GM23338 (cell line): ENCODE measurements around the gene SEMA5A. TPM values are rescaled to one million over a fixed set of nuclear protein-coding genes. Genes with fewer than 3 reads are reported as not detected.

ENCODE experiments used
- ATAC-seq: fragments of 200-7000 bp; cut with Tn5 transposase; 3 replicates; pipeline ENCODE4 v1.9.1; 2020
- DNase-seq: peaks from one replicate; pipeline ENCODE4 v3.0.0-alpha.2; 2015; ENCODE audit warnings: low spot score
- H2AFZ ChIP-seq: fragments of 200-600 bp; sonication (generic); 2 replicates; pipeline ENCODE4 v1.8.0; 2016; ENCODE audit warnings: antibody characterized with exemption, mild to moderate bottlenecking, moderate library complexity
- H3F3A ChIP-seq: fragments of 200-600 bp; sonication (generic); replicated peaks from 2 replicates; pipeline ENCODE4 v1.8.0; 2017; ENCODE audit warnings: antibody characterized with exemption, mixed run types, low read depth
- H3K27ac ChIP-seq: fragments of 200-600 bp; sonication (generic); 2 replicates; pipeline ENCODE4 v1.6.1; 2016; ENCODE audit warnings: low read depth
- H3K27me3 ChIP-seq: fragments of 200-600 bp; sonication (generic); 2 replicates; pipeline ENCODE4 v1.8.0; 2016; ENCODE audit warnings: mild to moderate bottlenecking, mixed run types, moderate library complexity; ENCODE audit not compliant: insufficient read depth
- H3K36me3 ChIP-seq: fragments of 200-600 bp; sonication (generic); 2 replicates; pipeline ENCODE4 v1.8.0; 2016; ENCODE audit warnings: mild to moderate bottlenecking; ENCODE audit not compliant: insufficient read depth
- H3K4me1 ChIP-seq: fragments of 200-600 bp; sonication (generic); 2 replicates; pipeline ENCODE4 v1.8.0; 2016; ENCODE audit warnings: mild to moderate bottlenecking, moderate library complexity; ENCODE audit not compliant: insufficient read depth
- H3K4me2 ChIP-seq: fragments of 200-600 bp; sonication (generic); 2 replicates; pipeline ENCODE4 v1.7.1; 2017; ENCODE audit warnings: mixed run types
- H3K4me3 ChIP-seq: fragments of 200-600 bp; sonication (generic); 2 replicates; pipeline ENCODE4 v1.6.1; 2016; ENCODE audit warnings: mixed run types
- H3K79me2 ChIP-seq: fragments of 200-600 bp; sonication (generic); replicated peaks from 2 replicates; pipeline ENCODE4 v1.8.0; 2017; ENCODE audit warnings: mild to moderate bottlenecking; ENCODE audit not compliant: insufficient read depth
- H3K9me2 ChIP-seq: fragments of 200-600 bp; sonication (generic); 2 replicates; pipeline ENCODE4 v1.8.0; 2017; ENCODE audit not compliant: insufficient read depth
- H4K20me1 ChIP-seq: fragments of 200-600 bp; sonication (generic); replicated peaks from 2 replicates; pipeline ENCODE4 v1.8.0; 2017; ENCODE audit warnings: mild to moderate bottlenecking; ENCODE audit not compliant: insufficient read depth
- H3K27ac Mint-ChIP-seq: 2 replicates; pipeline ENCODE4 v1.8.0; 2020; ENCODE audit warnings: inconsistent platforms, mild to moderate bottlenecking, moderate library complexity, mixed read lengths
- H3K27me3 Mint-ChIP-seq: 3 replicates; pipeline ENCODE4 v1.8.0; 2022; ENCODE audit warnings: low read depth, mild to moderate bottlenecking, moderate library complexity, mixed read lengths, inconsistent platforms; ENCODE audit not compliant: insufficient read depth, poor library complexity
- H3K36me3 Mint-ChIP-seq: 3 replicates; pipeline ENCODE4 v1.8.0; 2021; ENCODE audit warnings: low read depth, mild to moderate bottlenecking, inconsistent platforms, moderate library complexity, mixed read lengths
- H3K4me1 Mint-ChIP-seq: 3 replicates; pipeline ENCODE4 v1.8.0; 2020; ENCODE audit warnings: mild to moderate bottlenecking, inconsistent platforms, mixed read lengths
- H3K4me3 Mint-ChIP-seq: 3 replicates; pipeline ENCODE4 v1.8.0; 2021; ENCODE audit warnings: moderate library complexity, mild to moderate bottlenecking, inconsistent platforms, mixed read lengths
- H3K9me3 Mint-ChIP-seq: 3 replicates; pipeline ENCODE4 v1.8.0; 2020; ENCODE audit warnings: moderate library complexity, mild to moderate bottlenecking, inconsistent platforms, mixed read lengths
- CREB1 ChIP-seq: fragments of 250-450 bp; sonication (Bioruptor Pico); IDR thresholded peaks from 2 replicates; pipeline ENCODE4 v1.5.0; 2020; ENCODE audit warnings: low read depth, mild to moderate bottlenecking, moderate library complexity
- CTCF ChIP-seq, 2 experiments: fragments of 200-600 bp in 1 of 2; sonication (generic) in 1 of 2; conservative IDR thresholded peaks; 2 replicates each; pipeline versions ENCODE4 v1.5.1 to v1.6.1; 2016 to 2017; ENCODE audit warnings: antibody characterized with exemption in 2 of 2, low read depth in 2 of 2, mild to moderate bottlenecking in 2 of 2, moderate library complexity in 1 of 2
- ETS1 ChIP-seq: IDR thresholded peaks from 2 replicates; pipeline ENCODE4 v1.6.1; 2016; ENCODE audit warnings: antibody characterized with exemption
- EZH2 ChIP-seq: fragments of 200-600 bp; sonication (generic); IDR thresholded peaks from one replicate; pipeline ENCODE4 v1.8.0; 2017; ENCODE audit warnings: antibody characterized with exemption, mild to moderate bottlenecking, low read depth; ENCODE audit not compliant: unreplicated experiment
- EZH2phosphoT487 ChIP-seq: fragments of 200-600 bp; sonication (generic); IDR thresholded peaks from one replicate; pipeline ENCODE4 v1.8.1; 2018; ENCODE audit warnings: antibody characterized with exemption; ENCODE audit not compliant: unreplicated experiment
- JUNB ChIP-seq: IDR thresholded peaks from one replicate; pipeline ENCODE4 v1.6.1; 2016; ENCODE audit warnings: antibody characterized with exemption; ENCODE audit not compliant: unreplicated experiment
- NANOG ChIP-seq: IDR thresholded peaks from 2 replicates; pipeline ENCODE4 v1.6.1; 2016; ENCODE audit warnings: antibody characterized with exemption, borderline replicate concordance
- POLR2AphosphoS5 ChIP-seq: IDR thresholded peaks from 2 replicates; pipeline ENCODE4 v1.6.1; 2016; ENCODE audit warnings: antibody characterized with exemption, low read depth
- REST ChIP-seq: IDR thresholded peaks from one replicate; pipeline ENCODE4 v1.6.1; 2018; ENCODE audit warnings: antibody characterized with exemption; ENCODE audit not compliant: unreplicated experiment
- STAT1 ChIP-seq: IDR thresholded peaks from one replicate; pipeline ENCODE4 v1.6.1; 2016; ENCODE audit warnings: antibody characterized with exemption; ENCODE audit not compliant: unreplicated experiment
- ZNF114 ChIP-seq: fragments of 250-450 bp; sonication (Bioruptor Pico); IDR thresholded peaks from 2 replicates; pipeline ENCODE4 v1.5.0; 2020; ENCODE audit warnings: mild to moderate bottlenecking, moderate library complexity
- ZNF331 ChIP-seq: fragments of 250-450 bp; sonication (Bioruptor Pico); IDR thresholded peaks from 2 replicates; pipeline ENCODE4 v1.5.0; 2020; ENCODE audit warnings: low read depth, mild to moderate bottlenecking, moderate library complexity
- ZNF462 ChIP-seq: fragments of 250-450 bp; sonication (Bioruptor Pico); IDR thresholded peaks from 2 replicates; pipeline ENCODE4 v1.5.0; 2020; ENCODE audit warnings: mild to moderate bottlenecking, moderate library complexity
- polyA plus RNA-seq: library from polyadenylated mRNA; unstranded; fragments of >200 nt; fragmentation: Nextera tagmentation; extraction: Ambion mirVana; gene quantifications from 2 replicates; pipeline ENCODE4 v1.2.1, GENCODE V29; 2016
- total RNA-seq: library from RNA; depleted of rRNA; stranded (reverse); fragments of >200 nt; shearing (Covaris generic); gene quantifications from 2 replicates; pipeline ENCODE4 v1.2.3, GENCODE V29; 2014

The SEMA5A gene
- total and polyA plus RNA-seq, 2 experiments from 2014 or later = 2.1 to 8.1 TPM

- H3K4me3 ChIP-seq = no peak overlapping the region
- H3K9me2 ChIP-seq = no peaks in the 10 kb centered on the region; the same call in 1 of the 2 replicates
- ATAC-seq (no peak), DNase-seq (no peak)
- H3K4me1 ChIP-seq = peaks cover 11% of the 10 kb centered on the region; the same call in 1 of the 2 replicates
- H3K27me3 ChIP-seq = no peaks in the 10 kb centered on the region
- no peaks in the 10 kb centered on the region for H3K36me3 ChIP-seq
- H3K9me3 Mint-ChIP-seq = no peaks in the 10 kb centered on the region
- peaks cover 3% of the 10 kb centered on the region for H3K27me3 Mint-ChIP-seq
- no peaks in the 10 kb centered on the region for H3F3A ChIP-seq
- H4K20me1 ChIP-seq = no peaks in the 10 kb centered on the region; the same call in 1 of the 2 replicates
- peaks cover 7% of the 10 kb centered on the region for H3K36me3 Mint-ChIP-seq
- no peak overlapping the region for H2AFZ ChIP-seq
- H3K27ac Mint-ChIP-seq = no peak overlapping the region
- H3K4me3 Mint-ChIP-seq = no peak overlapping the region
- TF ChIP-seq POLR2AphosphoS5 (no peak), EZH2 (no peak), EZH2phosphoT487 (no peak), STAT1 (no peak), ZNF462 (CRISPR knock-in tag) (no peak), CTCF (conservative IDR thresholded peaks at IDR 0.05; ENCODE audit: low read depth in 2 of 2) (no peak), ETS1 (no peak), ZNF114 (CRISPR knock-in tag) (no peak), CREB1 (no peak), ZNF331 (no peak), REST (no peak), JUNB (no peak), NANOG (no peak)
- H3K79me2 ChIP-seq = no peaks in the 10 kb centered on the region
- H3K27ac ChIP-seq = no peak overlapping the region
- no peak overlapping the region for H3K4me2 ChIP-seq
- H3K4me1 Mint-ChIP-seq = peaks cover 9% of the 10 kb centered on the region; the same call in 2 of the 3 replicates
These were observed 505.4 kb downstream of the SEMA5A start for GRCh38 chr5:9040475-9040874.
